Measurements from ENCODE around the gene MAN1A1.

GRCh38 chr6:119325559-119326265 lies 23.8 kb downstream of the MAN1A1 start:
- TF ChIP-seq, protein P1, sequence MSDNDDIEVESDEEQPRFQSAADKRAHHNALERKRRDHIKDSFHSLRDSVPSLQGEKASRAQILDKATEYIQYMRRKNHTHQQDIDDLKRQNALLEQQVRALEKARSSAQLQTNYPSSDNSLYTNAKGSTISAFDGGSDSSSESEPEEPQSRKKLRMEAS (IDR thresholded peaks at IDR 0.05) = no peak
- TF ChIP-seq EGR1 (IDR thresholded peaks at IDR 0.05) = no peak
- TF ChIP-seq YY1 (IDR thresholded peaks at IDR 0.05; ENCODE audit: low read depth) = no peak
- no peak for TF ChIP-seq TAF1 (IDR thresholded peaks at IDR 0.05; ENCODE audit: low read depth)
- TF ChIP-seq TCF12 (IDR thresholded peaks at IDR 0.05; ENCODE audit: low read depth) = no peak

All from Ishikawa (cell line).